HG03159 (cell line): Measurements from ENCODE around the gene ZNF335.
"Not testable (repeated sequence)": the region's sequence is repeated elsewhere in the genome, so short reads cannot be mapped to it uniquely, and the experiment has no call there.

ENCODE experiments used
- ATAC-seq: cut with Tn5 transposase; IDR thresholded peaks from one replicate; pipeline ENCODE4 v1.9.1; 2021; ENCODE audit warnings: mild to moderate bottlenecking, moderate library complexity; ENCODE audit not compliant: unreplicated experiment

ZNF335 gene

GRCh38 chr20:46004187-46004586 is 32.2 kb upstream of the ZNF335 start:
- ATAC-seq: no peak

GRCh38 chr20:46002008-46002407 is 30.0 kb upstream of the ZNF335 start:
- no peak for ATAC-seq

GRCh38 chr20:46001498-46001897 is 29.5 kb upstream of the ZNF335 start:
- no peak for ATAC-seq

- ATAC-seq: no peak
Observed at GRCh38 chr20:46000262-46000996, 28.4 kb upstream of the ZNF335 start.

GRCh38 chr20:45999557-46000261 is 27.7 kb upstream of the ZNF335 start:
- ATAC-seq: no peak

- ATAC-seq: no peak
Observed at GRCh38 chr20:45998761-45999160, 26.8 kb upstream of the ZNF335 start.

GRCh38 chr20:45998337-45998736 is 26.3 kb upstream of the ZNF335 start:
- ATAC-seq: no peak

- no peak for ATAC-seq
Observed at GRCh38 chr20:45997187-45997586, 25.2 kb upstream of the ZNF335 start.

- not testable (repeated sequence) for ATAC-seq
Observed at GRCh38 chr20:45995495-45996097, 23.6 kb upstream of the ZNF335 start.

GRCh38 chr20:45994761-45995493 is 22.9 kb upstream of the ZNF335 start:
- ATAC-seq: no peak

GRCh38 chr20:45993197-45993951 is 21.4 kb upstream of the ZNF335 start:
- ATAC-seq: no peak

- ATAC-seq: no peak
Observed at GRCh38 chr20:45991616-45992015, 19.6 kb upstream of the ZNF335 start.

- ATAC-seq: not testable (repeated sequence)
Observed at GRCh38 chr20:45988830-45989229, 16.8 kb upstream of the ZNF335 start.

- peak; percentile 60 for ATAC-seq
Observed at GRCh38 chr20:45987108-45987780, 15.2 kb upstream of the ZNF335 start.

- ATAC-seq: no peak
Observed at GRCh38 chr20:45985573-45985972, 13.6 kb upstream of the ZNF335 start.

GRCh38 chr20:45983279-45983743 is 11.3 kb upstream of the ZNF335 start:
- no peak for ATAC-seq

- ATAC-seq: no peak
Observed at GRCh38 chr20:45981261-45981660, 9.3 kb upstream of the ZNF335 start.

- no peak for ATAC-seq
Observed at GRCh38 chr20:45976086-45976485, 4.1 kb upstream of the ZNF335 start.

- ATAC-seq: no peak
Observed at GRCh38 chr20:45975686-45976085, 3.7 kb upstream of the ZNF335 start.
